SK-N-DZ (cell line): ENCODE results near the gene PRAF2.

Experiments
- DNase-seq: peaks from one replicate; pipeline ENCODE4 v3.0.0-alpha.2; 2015; ENCODE audit warnings: low spot score

Gene PRAF2

GRCh38 chrX:49072712-49073095 is 1.1 kb downstream of the PRAF2 start:
- DNase-seq: no peak

- peak; percentile 43 for DNase-seq
Measured at GRCh38 chrX:49071877-49072711, 1.7 kb downstream of the PRAF2 start.

- no peak for DNase-seq
Measured at GRCh38 chrX:49070988-49071387, 2.8 kb downstream of the PRAF2 start.

GRCh38 chrX:49069038-49069437 is 4.8 kb downstream of the PRAF2 start:
- no peak for DNase-seq

GRCh38 chrX:49067285-49068120 is 6.3 kb downstream of the PRAF2 start:
- DNase-seq: no peak

- DNase-seq: no peak
Measured at GRCh38 chrX:49066690-49067089, 7.1 kb downstream of the PRAF2 start.

GRCh38 chrX:49066278-49066677 is 7.5 kb downstream of the PRAF2 start:
- no peak for DNase-seq

- DNase-seq: no peak
Measured at GRCh38 chrX:49064735-49065134, 9.1 kb downstream of the PRAF2 start.

GRCh38 chrX:49064303-49064702 is 9.5 kb downstream of the PRAF2 start:
- DNase-seq: no peak

GRCh38 chrX:49063715-49064114 is 10.1 kb downstream of the PRAF2 start:
- no peak for DNase-seq

- DNase-seq: no peak
Measured at GRCh38 chrX:49061916-49062315, 11.9 kb downstream of the PRAF2 start.

GRCh38 chrX:49061490-49061889 is 12.3 kb downstream of the PRAF2 start:
- no peak for DNase-seq

GRCh38 chrX:49060914-49061313 is 12.9 kb downstream of the PRAF2 start:
- DNase-seq: no peak

GRCh38 chrX:49059681-49060085 is 14.1 kb downstream of the PRAF2 start:
- no peak for DNase-seq

- no peak for DNase-seq
Measured at GRCh38 chrX:49059201-49059600, 14.6 kb downstream of the PRAF2 start.

- DNase-seq: no peak
Measured at GRCh38 chrX:49058794-49059193, 15.0 kb downstream of the PRAF2 start, which contains the start of gene CCDC120. Gene CCDC120, plus strand, starts transcription at chrX:49058999. Its CDS starts 3,043 bp downstream, at chrX:49062042.

- DNase-seq: no peak
Measured at GRCh38 chrX:49054073-49054762, 19.6 kb downstream of the PRAF2 start.

GRCh38 chrX:49053223-49054072 is 20.4 kb downstream of the PRAF2 start:
- peak; percentile 85 for DNase-seq

GRCh38 chrX:49043987-49044281 is 29.9 kb downstream of the PRAF2 start:
- DNase-seq: no peak

- DNase-seq: peak; percentile 99
Measured at GRCh38 chrX:49043220-49043986, 30.4 kb downstream of the PRAF2 start, which contains the start of gene TFE3. Gene TFE3, minus strand, starts transcription at chrX:49043357. Its CDS starts 131 bp downstream, at chrX:49043226.
